Body of pancreas (tissue), 4 donors: ENCODE data around the gene SLC1A2.

ENCODE experiments used
- CTCF ChIP-seq, 7 experiments: fragments of 450-650 bp in 4 of 7; fragments of 200-600 bp in 3 of 7; sonication (generic) in 3 of 7; IDR thresholded peaks; one replicate each; pipeline ENCODE4 v1.5.1; 2016 to 2019; ENCODE audit warnings: antibody characterized with exemption in 7 of 7
- POLR2A ChIP-seq, 3 donors: fragments of 450-650 bp; IDR thresholded peaks; one replicate each; pipeline ENCODE4 v1.6.1; 2016; ENCODE audit warnings: antibody characterized with exemption in 3 of 3, mild to moderate bottlenecking in 2 of 3

GRCh38 chr11:35298369-35298768, 121.0 kb downstream of the SLC1A2 start:
- no peak for TF ChIP-seq POLR2A (IDR thresholded peaks at IDR 0.05)
- TF ChIP-seq CTCF (IDR thresholded peaks at IDR 0.05) = no peak
